ENCODE data around the gene E2F4. TPM values are rescaled to one million over a fixed set of nuclear protein-coding genes. Genes with fewer than 3 reads are reported as not detected.

The E2F4 gene
- total and polyA plus RNA-seq, 2 of the 13 experiments (the other 11 are each of a cell fraction or from before 2014, with no cell fraction given), result 84.8 to 91.2 TPM

- TF ChIP-seq TEAD2 (CRISPR knock-in tag; IDR thresholded peaks at IDR 0.05), result peak; percentile 75; the same call in 1 of the 2 replicates
- TF ChIP-seq ZBTB4 (CRISPR knock-in tag; IDR thresholded peaks at IDR 0.05; ENCODE audit: borderline replicate concordance), result no peak
- no peak for TF ChIP-seq KDM6A (CRISPR knock-in tag; IDR thresholded peaks at IDR 0.05; ENCODE audit: low read depth)
- no peak for TF ChIP-seq HDAC6 (IDR thresholded peaks at IDR 0.05; ENCODE audit: low read depth, low read length)
- TF ChIP-seq EHMT2 (IDR thresholded peaks at IDR 0.05; ENCODE audit: borderline replicate concordance, low read depth, low read length), result no peak
- TF ChIP-seq JARID2 (CRISPR knock-in tag; IDR thresholded peaks at IDR 0.05; ENCODE audit: insufficient replicate concordance), result no peak
- no peak for TF ChIP-seq GABPA (IDR thresholded peaks at IDR 0.05; ENCODE audit: low read depth, low read length)
- no peak for TF ChIP-seq GABPA (CRISPR knock-in tag; IDR thresholded peaks at IDR 0.05; ENCODE audit: low read depth)
- no peak for TF ChIP-seq SNAPC4 (CRISPR knock-in tag; IDR thresholded peaks at IDR 0.05)
- peak; percentile 97 for TF ChIP-seq AKAP8 (CRISPR knock-in tag; IDR thresholded peaks at IDR 0.05)
- TF ChIP-seq KDM1A (CRISPR knock-in tag; IDR thresholded peaks at IDR 0.05), result no peak
- TF ChIP-seq FOSL2 (CRISPR knock-in tag; IDR thresholded peaks at IDR 0.05), result 0 out of 2 replicates have a peak, but pooled peaks have one; percentile 42
- TF ChIP-seq IKZF5 (CRISPR knock-in tag; IDR thresholded peaks at IDR 0.05), result peak; percentile 31; the same call in 1 of the 2 replicates
- no peak for TF ChIP-seq ZNF7 (CRISPR knock-in tag; IDR thresholded peaks at IDR 0.05)
- no peak for TF ChIP-seq MLLT10 (CRISPR knock-in tag; IDR thresholded peaks at IDR 0.05)
- TF ChIP-seq ZNF563 (CRISPR knock-in tag; IDR thresholded peaks at IDR 0.05), result peak; percentile 90; the same call in 1 of the 2 replicates
- TF ChIP-seq THAP11 (CRISPR knock-in tag; IDR thresholded peaks at IDR 0.05), result peak; percentile 75
- TF ChIP-seq RBM39 (IDR thresholded peaks at IDR 0.05; ENCODE audit: low read depth, low read length, poor library complexity, severe bottlenecking), result no peak
- TF ChIP-seq TERF1 (CRISPR knock-in tag; IDR thresholded peaks at IDR 0.05), result peak; percentile 88
- TF ChIP-seq ZBTB42 (CRISPR knock-in tag; IDR thresholded peaks at IDR 0.05), result no peak
- TF ChIP-seq JUNB (CRISPR knock-in tag; IDR thresholded peaks at IDR 0.05; ENCODE audit: borderline replicate concordance), result no peak
Observed at GRCh38 chr16:67164599-67165061, 27.3 kb upstream of the E2F4 start, which contains the start of gene HSF4 (continued).
